SK-N-MC (cell line): ENCODE results near the gene OR2G2.

Experiments used
- EZH2 ChIP-seq: fragments of 200-600 bp; sonication (generic); IDR thresholded peaks from one replicate; pipeline ENCODE4 v1.6.1; 2017; ENCODE audit warnings: antibody characterized with exemption
- FOXP2 ChIP-seq: optimal IDR thresholded peaks from 2 replicates; pipeline ENCODE3; 2011; ENCODE audit warnings: mild to moderate bottlenecking, moderate library complexity; ENCODE audit not compliant: insufficient read depth; ENCODE audit errors: extremely low read length, control extremely low read depth
- POLR2AphosphoS5 ChIP-seq: IDR thresholded peaks from 2 replicates; pipeline ENCODE4 v1.6.1; 2012; ENCODE audit warnings: mild to moderate bottlenecking, low read depth, low read length, borderline replicate concordance

DNA sequence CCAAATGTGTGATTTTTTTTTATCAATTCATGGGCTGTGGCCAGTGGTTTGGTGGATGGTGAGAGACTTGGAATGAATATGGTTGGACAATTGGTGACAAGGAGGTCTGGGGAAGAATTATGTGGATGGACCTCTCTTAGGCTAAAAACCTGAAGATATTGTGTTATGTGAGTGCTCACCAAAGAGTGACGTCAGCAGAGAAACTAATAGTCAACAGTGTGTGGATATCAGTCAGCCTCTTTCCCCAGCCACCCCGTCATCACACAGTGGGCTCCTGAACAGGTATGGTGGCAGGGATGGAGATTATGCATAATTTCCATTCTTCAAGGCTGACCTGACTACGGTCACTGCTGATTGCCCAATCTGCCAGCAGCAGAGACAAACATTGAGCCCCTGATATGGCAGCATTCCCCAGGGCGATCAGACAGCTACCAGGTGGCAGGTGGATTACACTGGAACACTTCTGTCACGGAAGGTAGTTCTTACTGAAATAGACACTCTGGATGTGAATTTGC, 9.2 kb upstream of the OR2G2 start:
- no peak for TF ChIP-seq POLR2AphosphoS5
- TF ChIP-seq EZH2: no peak
- no peak for TF ChIP-seq FOXP2
